Vagina (tissue), 2 donors: ENCODE measurements around the gene COL2A1. TPM values are rescaled to one million over a fixed set of nuclear protein-coding genes. Genes with fewer than 3 reads are reported as not detected.

Source experiments
- DNase-seq, 2 donors: peaks; one replicate each; pipeline ENCODE4 v3.0.0-alpha.2; 2017; ENCODE audit errors: extremely low spot score in 2 of 2
- H3K27ac ChIP-seq: fragments of 200-600 bp; sonication (generic); one replicate; pipeline ENCODE4 v1.5.1; 2019
- H3K27me3 ChIP-seq: fragments of 200-600 bp; sonication (generic); one replicate; pipeline ENCODE4 v1.5.1; 2019
- H3K36me3 ChIP-seq, 2 donors: fragments of 200-600 bp; sonication (generic); one replicate each; pipeline ENCODE4 v1.5.1; 2017 to 2019
- H3K4me1 ChIP-seq: fragments of 200-600 bp; sonication (generic); one replicate; pipeline ENCODE4 v1.5.1; 2019
- H3K4me3 ChIP-seq, 2 donors: fragments of 200-600 bp; sonication (generic); 1 replicate in 1 of 2; 2 replicates in 1 of 2; pipeline ENCODE4 v1.5.1; 2016 to 2019
- H3K9me3 ChIP-seq: fragments of 200-600 bp; sonication (generic); one replicate; pipeline ENCODE4 v1.5.1; 2019
- POLR2A ChIP-seq, 2 donors: fragments of 450-650 bp; IDR thresholded peaks; one replicate each; pipeline ENCODE4 v1.6.1; 2017; ENCODE audit warnings: antibody characterized with exemption in 2 of 2, mild to moderate bottlenecking in 2 of 2, moderate library complexity in 2 of 2
- POLR2AphosphoS5 ChIP-seq, 2 donors: sonication (generic); formaldehyde crosslinking; IDR thresholded peaks; one replicate each; pipeline ENCODE4 v1.9.0; 2017; ENCODE audit warnings: antibody characterized with exemption in 2 of 2, mild to moderate bottlenecking in 2 of 2, low read depth in 1 of 2; ENCODE audit not compliant: insufficient read depth in 1 of 2
- intact Hi-C: fragments of 100-400 bp; cut with DNase I; formaldehyde crosslinking; loops from one replicate; pipeline ENCODE4 v1.15.1; 2023
- total RNA-seq: library from RNA; depleted of rRNA; stranded (reverse); fragments of >200 nt; gene quantifications from one replicate; pipeline ENCODE4 v1.2.3, GENCODE V29; 2016
- TF ChIP-seq, protein P1 (sequence below), 3 experiments: fragments of 450-650 bp in 2 of 3; fragments of 200-600 bp in 1 of 3; sonication (generic) in 1 of 3; IDR thresholded peaks; one replicate each; pipeline ENCODE4 v1.5.1; 2017 to 2019; ENCODE audit warnings: antibody characterized with exemption in 3 of 3, mild to moderate bottlenecking in 2 of 3, moderate library complexity in 2 of 3

COL2A1 gene
- total RNA-seq, 1 donor from 2014 or later: not detected

DNA sequence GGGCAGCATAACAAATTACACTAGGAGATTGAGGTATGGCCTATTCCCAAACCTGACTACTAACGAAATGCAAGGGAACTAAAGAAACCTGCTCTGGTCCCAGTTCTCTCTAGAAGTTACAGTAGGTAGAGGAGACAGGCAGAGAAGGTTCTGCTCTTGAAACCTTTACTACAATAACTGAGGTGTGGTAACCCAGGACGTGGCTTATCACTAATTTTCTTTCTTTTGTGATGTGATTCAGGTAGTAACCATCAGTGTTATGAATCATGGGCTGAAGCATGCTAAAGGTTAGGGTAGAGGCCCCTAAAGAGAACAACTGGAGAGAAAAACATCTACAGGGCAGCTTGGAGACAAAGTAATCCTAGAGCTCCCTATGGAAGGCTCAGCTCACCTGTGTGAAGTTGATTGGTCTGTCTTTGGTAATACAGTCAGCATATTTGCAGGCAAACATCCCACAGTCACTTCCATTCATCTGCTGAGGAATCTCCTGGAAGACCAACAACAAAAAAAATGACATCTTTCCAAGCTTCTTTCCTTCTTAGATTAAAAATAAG is 41.8 kb upstream of the COL2A1 start:
- intact Hi-C loops: no loop called here
- peaks cover 0 to 19% of the 10 kb centered on the region in 2 donors for H3K36me3 ChIP-seq
- H3K27ac ChIP-seq: no peak overlapping the region

DNA sequence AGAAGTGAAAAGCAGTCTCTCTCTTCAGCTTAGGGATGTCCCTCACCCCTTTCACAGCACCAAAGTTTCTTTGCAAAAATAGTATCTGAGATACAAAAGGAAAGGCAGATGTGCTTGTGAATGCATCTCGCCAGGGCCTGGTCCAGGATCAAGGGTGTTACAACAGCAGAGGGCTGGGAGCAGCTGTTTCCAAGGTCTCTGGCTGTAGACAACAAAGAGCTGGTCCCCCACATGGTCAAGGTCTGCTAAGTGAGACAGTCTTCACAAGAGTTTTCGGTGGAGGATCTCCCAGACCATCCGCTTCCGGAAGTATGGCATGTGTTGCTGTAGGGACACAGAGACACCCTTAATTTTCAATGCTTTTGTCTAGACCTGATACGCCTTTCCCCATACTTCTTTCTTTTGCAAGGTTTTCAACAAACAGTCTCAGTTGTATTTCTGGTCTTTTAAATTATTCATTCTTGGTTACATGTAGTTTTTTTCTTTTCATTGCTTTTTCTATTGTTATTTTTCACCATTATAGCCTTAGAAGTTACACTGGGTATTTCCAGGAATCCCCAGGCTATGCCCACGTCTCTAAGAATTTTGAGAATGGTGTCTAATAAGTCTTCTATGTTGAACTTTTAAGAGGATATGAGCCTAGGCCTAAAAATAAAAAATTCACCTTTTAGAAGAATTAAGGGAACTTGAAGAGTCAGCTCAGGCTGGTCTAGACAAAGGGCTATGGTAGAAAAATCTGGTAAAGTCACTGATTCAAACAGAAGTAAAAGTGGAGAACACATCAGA is 41.0 kb upstream of the COL2A1 start:
- Histone ChIP-seq H3K27me3 (no peaks in the 10 kb centered on the region), H3K9me3 (no peaks in the 10 kb centered on the region), H3K4me1 (no peaks in the 10 kb centered on the region), H3K27ac (no peak overlapping the region), H3K36me3 (peaks cover 0 to 19% of the 10 kb centered on the region in 2 donors), H3K4me3 (no peak overlapping the region)
- no peak for DNase-seq
- intact Hi-C loops: no loop called here
- TF ChIP-seq, protein P1, sequence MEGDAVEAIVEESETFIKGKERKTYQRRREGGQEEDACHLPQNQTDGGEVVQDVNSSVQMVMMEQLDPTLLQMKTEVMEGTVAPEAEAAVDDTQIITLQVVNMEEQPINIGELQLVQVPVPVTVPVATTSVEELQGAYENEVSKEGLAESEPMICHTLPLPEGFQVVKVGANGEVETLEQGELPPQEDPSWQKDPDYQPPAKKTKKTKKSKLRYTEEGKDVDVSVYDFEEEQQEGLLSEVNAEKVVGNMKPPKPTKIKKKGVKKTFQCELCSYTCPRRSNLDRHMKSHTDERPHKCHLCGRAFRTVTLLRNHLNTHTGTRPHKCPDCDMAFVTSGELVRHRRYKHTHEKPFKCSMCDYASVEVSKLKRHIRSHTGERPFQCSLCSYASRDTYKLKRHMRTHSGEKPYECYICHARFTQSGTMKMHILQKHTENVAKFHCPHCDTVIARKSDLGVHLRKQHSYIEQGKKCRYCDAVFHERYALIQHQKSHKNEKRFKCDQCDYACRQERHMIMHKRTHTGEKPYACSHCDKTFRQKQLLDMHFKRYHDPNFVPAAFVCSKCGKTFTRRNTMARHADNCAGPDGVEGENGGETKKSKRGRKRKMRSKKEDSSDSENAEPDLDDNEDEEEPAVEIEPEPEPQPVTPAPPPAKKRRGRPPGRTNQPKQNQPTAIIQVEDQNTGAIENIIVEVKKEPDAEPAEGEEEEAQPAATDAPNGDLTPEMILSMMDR (IDR thresholded peaks at IDR 0.05): no peak

More for the DNA sequence above, 41.8 kb upstream of the COL2A1 start:
- Histone ChIP-seq H3K4me1 (no peaks in the 10 kb centered on the region), H3K4me3 (no peak overlapping the region), H3K9me3 (no peaks in the 10 kb centered on the region), H3K27me3 (no peaks in the 10 kb centered on the region)
- no peak for TF ChIP-seq POLR2A (IDR thresholded peaks at IDR 0.05)
- no peak for TF ChIP-seq POLR2AphosphoS5 (IDR thresholded peaks at IDR 0.05; ENCODE audit: insufficient read depth in 1 of 2, low read depth in 1 of 2)
- TF ChIP-seq, protein P1 (IDR thresholded peaks at IDR 0.05): no peak
- DNase-seq: no peak

DNA sequence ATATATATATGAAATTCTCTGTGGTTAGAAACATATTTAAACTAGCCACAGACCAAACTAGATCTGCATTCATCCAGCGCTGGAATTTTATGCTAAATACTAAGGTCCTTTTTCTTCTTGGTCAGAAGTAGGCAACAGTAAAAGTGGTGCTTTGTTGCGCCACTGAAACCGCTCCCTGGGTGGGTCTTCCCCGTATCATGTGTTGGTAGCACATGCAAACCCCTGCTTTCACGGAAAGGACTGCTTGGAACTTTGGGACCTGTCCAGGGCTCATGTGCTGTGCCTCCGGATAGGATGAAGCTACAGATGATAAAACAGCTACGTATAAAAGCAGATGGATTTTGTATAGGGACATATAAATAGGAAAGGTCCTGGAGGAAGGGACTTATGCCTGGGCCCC is 40.1 kb upstream of the COL2A1 start:
- intact Hi-C loops: no loop called here
- no peak overlapping the region for H3K4me3 ChIP-seq
- no peak for DNase-seq
- TF ChIP-seq, protein P1 (IDR thresholded peaks at IDR 0.05): no peak
- TF ChIP-seq POLR2A (IDR thresholded peaks at IDR 0.05) (no peak), POLR2AphosphoS5 (IDR thresholded peaks at IDR 0.05; ENCODE audit: insufficient read depth in 1 of 2, low read depth in 1 of 2) (no peak)
- H3K9me3 ChIP-seq: no peaks in the 10 kb centered on the region
- H3K27me3 ChIP-seq: no peaks in the 10 kb centered on the region
- H3K36me3 ChIP-seq: peaks cover 0 to 19% of the 10 kb centered on the region in 2 donors
- no peaks in the 10 kb centered on the region for H3K4me1 ChIP-seq
- no peak overlapping the region for H3K27ac ChIP-seq

DNA sequence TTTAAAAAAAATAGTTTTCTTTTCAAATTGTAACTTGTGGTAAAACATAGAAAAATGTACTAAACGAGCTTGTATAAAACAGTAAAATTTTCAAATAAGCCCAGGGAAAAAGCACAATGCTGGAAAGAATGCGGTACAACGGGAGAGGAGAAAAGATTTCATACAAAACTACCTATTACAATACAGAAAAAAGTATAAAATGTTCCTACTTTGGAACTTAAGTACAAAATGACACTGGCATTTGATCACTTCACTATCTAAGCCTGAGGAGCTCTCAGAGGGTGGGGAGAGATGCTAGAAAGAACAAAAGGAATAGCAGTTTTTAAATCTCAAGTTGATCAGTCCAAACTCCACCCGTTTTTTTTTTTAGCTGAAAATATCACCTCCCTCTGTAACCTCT is 39.5 kb upstream of the COL2A1 start:
- peaks cover 0 to 19% of the 10 kb centered on the region in 2 donors for H3K36me3 ChIP-seq

More for the DNA sequence above, 39.5 kb upstream of the COL2A1 start:
- no peaks in the 10 kb centered on the region for H3K27me3 ChIP-seq
- TF ChIP-seq POLR2A (IDR thresholded peaks at IDR 0.05) (no peak), POLR2AphosphoS5 (IDR thresholded peaks at IDR 0.05; ENCODE audit: insufficient read depth in 1 of 2, low read depth in 1 of 2) (no peak)
- TF ChIP-seq, protein P1 (IDR thresholded peaks at IDR 0.05): no peak
- no peaks in the 10 kb centered on the region for H3K9me3 ChIP-seq
- H3K4me1 ChIP-seq: no peaks in the 10 kb centered on the region
- H3K4me3 ChIP-seq: no peak overlapping the region
- no peak overlapping the region for H3K27ac ChIP-seq
- no peak for DNase-seq
- intact Hi-C loops: no loop called here
